WTC11 (cell line): ENCODE results near the gene CLEC1B.

Experiments
- NFYB ChIP-seq: sonication (generic); formaldehyde crosslinking; conservative IDR thresholded peaks from 2 replicates; pipeline ENCODE4 v1.8.0; 2022; ENCODE audit warnings: low read depth, missing genetic modification reagents
- TF ChIP-seq, protein P1 (sequence below): sonication (generic); formaldehyde crosslinking; IDR thresholded peaks from 2 replicates; pipeline ENCODE4 v1.8.1; 2022; ENCODE audit warnings: low read depth, mild to moderate bottlenecking, moderate library complexity, missing genetic modification reagents, borderline replicate concordance
- TF ChIP-seq, protein P2 (sequence below): fragments of 200-600 bp; IDR thresholded peaks from 2 replicates; pipeline ENCODE4 v1.8.0; 2022; ENCODE audit warnings: antibody characterized with exemption

DNA sequence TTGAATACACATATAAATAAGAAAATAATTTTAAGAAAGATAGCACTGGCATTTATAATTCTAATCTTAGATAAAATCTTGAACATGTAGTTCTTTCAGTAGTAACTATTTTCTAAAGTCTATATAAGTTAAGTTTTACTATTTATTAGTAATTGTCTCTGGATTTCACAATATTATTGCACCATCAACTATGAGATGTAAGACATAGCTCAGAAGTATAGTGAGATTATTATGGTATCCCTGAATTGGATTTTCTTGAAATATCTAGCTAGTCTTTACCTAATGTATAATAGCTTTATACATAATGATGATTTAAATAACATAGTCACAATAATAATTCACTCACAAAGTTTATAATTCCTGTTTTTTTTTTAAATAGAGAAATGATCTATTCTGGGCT lies 21.0 kb downstream of the CLEC1B start:
- TF ChIP-seq NFYB, result no peak
- TF ChIP-seq, protein P1, sequence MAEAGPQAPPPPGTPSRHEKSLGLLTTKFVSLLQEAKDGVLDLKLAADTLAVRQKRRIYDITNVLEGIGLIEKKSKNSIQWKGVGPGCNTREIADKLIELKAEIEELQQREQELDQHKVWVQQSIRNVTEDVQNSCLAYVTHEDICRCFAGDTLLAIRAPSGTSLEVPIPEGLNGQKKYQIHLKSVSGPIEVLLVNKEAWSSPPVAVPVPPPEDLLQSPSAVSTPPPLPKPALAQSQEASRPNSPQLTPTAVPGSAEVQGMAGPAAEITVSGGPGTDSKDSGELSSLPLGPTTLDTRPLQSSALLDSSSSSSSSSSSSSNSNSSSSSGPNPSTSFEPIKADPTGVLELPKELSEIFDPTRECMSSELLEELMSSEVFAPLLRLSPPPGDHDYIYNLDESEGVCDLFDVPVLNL (CRISPR knock-in tag), result no peak
- TF ChIP-seq, protein P2, sequence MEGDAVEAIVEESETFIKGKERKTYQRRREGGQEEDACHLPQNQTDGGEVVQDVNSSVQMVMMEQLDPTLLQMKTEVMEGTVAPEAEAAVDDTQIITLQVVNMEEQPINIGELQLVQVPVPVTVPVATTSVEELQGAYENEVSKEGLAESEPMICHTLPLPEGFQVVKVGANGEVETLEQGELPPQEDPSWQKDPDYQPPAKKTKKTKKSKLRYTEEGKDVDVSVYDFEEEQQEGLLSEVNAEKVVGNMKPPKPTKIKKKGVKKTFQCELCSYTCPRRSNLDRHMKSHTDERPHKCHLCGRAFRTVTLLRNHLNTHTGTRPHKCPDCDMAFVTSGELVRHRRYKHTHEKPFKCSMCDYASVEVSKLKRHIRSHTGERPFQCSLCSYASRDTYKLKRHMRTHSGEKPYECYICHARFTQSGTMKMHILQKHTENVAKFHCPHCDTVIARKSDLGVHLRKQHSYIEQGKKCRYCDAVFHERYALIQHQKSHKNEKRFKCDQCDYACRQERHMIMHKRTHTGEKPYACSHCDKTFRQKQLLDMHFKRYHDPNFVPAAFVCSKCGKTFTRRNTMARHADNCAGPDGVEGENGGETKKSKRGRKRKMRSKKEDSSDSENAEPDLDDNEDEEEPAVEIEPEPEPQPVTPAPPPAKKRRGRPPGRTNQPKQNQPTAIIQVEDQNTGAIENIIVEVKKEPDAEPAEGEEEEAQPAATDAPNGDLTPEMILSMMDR, result no peak
